SU-DHL-6 (cell line): Measurements from ENCODE around the gene WDR4.
"Not testable (repeated sequence)": the region's sequence is repeated elsewhere in the genome, so short reads cannot be mapped to it uniquely, and the experiment has no call there.

Source experiments
- H2AFZ ChIP-seq: fragments of 200-600 bp; sonication (generic); 2 replicates; pipeline ENCODE4 v1.6.1; 2014; ENCODE audit warnings: low read depth, mild to moderate bottlenecking, moderate library complexity, mixed read lengths, antibody characterized with exemption, low read length; ENCODE audit not compliant: severe bottlenecking
- H3F3A ChIP-seq: fragments of 200-600 bp; shearing (Covaris generic); 2 replicates; pipeline ENCODE4 v1.6.0; 2016; ENCODE audit warnings: antibody characterized with exemption, mild to moderate bottlenecking; ENCODE audit not compliant: insufficient read depth
- H3K27ac ChIP-seq: fragments of 200-600 bp; sonication (generic); 2 replicates; pipeline ENCODE4 v1.5.1; 2016; ENCODE audit warnings: low read depth, mild to moderate bottlenecking, low read length, moderate library complexity, mixed read lengths
- H3K27me3 ChIP-seq: fragments of 200-600 bp; sonication (generic), shearing (Covaris generic); 2 replicates; pipeline ENCODE4 v1.6.0; 2014; ENCODE audit warnings: mild to moderate bottlenecking, low read length
- H3K36me3 ChIP-seq: fragments of 200-600 bp; sonication (generic); 2 replicates; pipeline ENCODE4 v1.6.1; 2014; ENCODE audit warnings: mild to moderate bottlenecking, low read length, mixed read lengths
- H3K4me2 ChIP-seq: fragments of 300-600, 200-600 bp; shearing (Covaris generic), sonication (generic); 2 replicates; pipeline ENCODE4 v1.6.0; 2014; ENCODE audit warnings: low read length, low read depth, mild to moderate bottlenecking; ENCODE audit not compliant: poor library complexity, severe bottlenecking
- H3K4me3 ChIP-seq: fragments of 200-600 bp; sonication (generic); 2 replicates; pipeline ENCODE4 v1.5.1; 2014; ENCODE audit warnings: antibody characterized with exemption, low read length, mild to moderate bottlenecking, mixed read lengths; ENCODE audit not compliant: insufficient read depth, poor library complexity, severe bottlenecking
- H3K79me2 ChIP-seq: fragments of 200-600 bp; sonication (generic); 2 replicates; pipeline ENCODE4 v1.6.1; 2014; ENCODE audit warnings: mild to moderate bottlenecking, low read length, moderate library complexity; ENCODE audit not compliant: insufficient read depth
- H3K9ac ChIP-seq: fragments of 200-600 bp; sonication (generic); 2 replicates; pipeline ENCODE4 v1.7.0; 2014; ENCODE audit warnings: mild to moderate bottlenecking, low read length
- H3K9me2 ChIP-seq: fragments of 200-600 bp; sonication (generic); replicated peaks from 2 replicates; pipeline ENCODE4 v1.6.1; 2014; ENCODE audit warnings: low read length; ENCODE audit not compliant: insufficient read depth
- H3K9me3 ChIP-seq: fragments of 200-600 bp; sonication (generic); 2 replicates; pipeline ENCODE4 v1.6.1; 2014; ENCODE audit warnings: low read length, mixed read lengths; ENCODE audit not compliant: insufficient read depth
- H4K20me1 ChIP-seq: fragments of 200-600 bp; sonication (generic); 2 replicates; pipeline ENCODE4 v1.6.1; 2014; ENCODE audit warnings: low read depth, mild to moderate bottlenecking, antibody characterized with exemption, low read length, moderate library complexity, mixed read lengths
- EZH2phosphoT487 ChIP-seq: fragments of 200-600 bp; sonication (generic), shearing (Covaris generic); conservative IDR thresholded peaks from 2 replicates; pipeline ENCODE4 v1.6.1; 2018; ENCODE audit warnings: mild to moderate bottlenecking, antibody characterized with exemption, low read length, moderate library complexity, mixed read lengths
- TF ChIP-seq, protein P1 (sequence below): fragments of 200-600 bp; sonication (generic); IDR thresholded peaks from one replicate; pipeline ENCODE4 v1.5.1; 2017; ENCODE audit warnings: antibody characterized with exemption, mild to moderate bottlenecking, low read length, moderate library complexity; ENCODE audit not compliant: insufficient read depth, poor library complexity, severe bottlenecking

The WDR4 gene

DNA sequence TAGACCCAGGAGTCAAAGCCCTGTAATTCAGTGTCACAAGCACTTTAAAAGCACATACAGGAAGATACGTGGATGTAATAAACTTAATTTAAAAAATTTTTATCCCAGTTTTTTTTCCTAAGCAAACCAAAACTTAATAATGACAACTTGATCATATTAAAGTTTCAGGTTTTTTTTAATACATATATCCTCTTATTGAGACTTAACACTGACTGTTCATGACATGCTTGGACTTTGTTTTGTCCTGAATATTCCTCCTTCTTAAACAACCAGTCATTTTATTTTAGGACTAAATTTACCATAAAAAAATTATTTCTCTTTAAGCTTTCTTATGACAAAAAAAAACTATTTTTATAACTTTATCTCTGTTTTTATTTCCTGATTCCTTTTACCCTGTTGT is 64.1 kb downstream of the WDR4 start:
- Histone ChIP-seq H3K4me2 (no peak overlapping the region), H3K9ac (no peak overlapping the region), H3K9me2 (no peaks in the 10 kb centered on the region)

DNA sequence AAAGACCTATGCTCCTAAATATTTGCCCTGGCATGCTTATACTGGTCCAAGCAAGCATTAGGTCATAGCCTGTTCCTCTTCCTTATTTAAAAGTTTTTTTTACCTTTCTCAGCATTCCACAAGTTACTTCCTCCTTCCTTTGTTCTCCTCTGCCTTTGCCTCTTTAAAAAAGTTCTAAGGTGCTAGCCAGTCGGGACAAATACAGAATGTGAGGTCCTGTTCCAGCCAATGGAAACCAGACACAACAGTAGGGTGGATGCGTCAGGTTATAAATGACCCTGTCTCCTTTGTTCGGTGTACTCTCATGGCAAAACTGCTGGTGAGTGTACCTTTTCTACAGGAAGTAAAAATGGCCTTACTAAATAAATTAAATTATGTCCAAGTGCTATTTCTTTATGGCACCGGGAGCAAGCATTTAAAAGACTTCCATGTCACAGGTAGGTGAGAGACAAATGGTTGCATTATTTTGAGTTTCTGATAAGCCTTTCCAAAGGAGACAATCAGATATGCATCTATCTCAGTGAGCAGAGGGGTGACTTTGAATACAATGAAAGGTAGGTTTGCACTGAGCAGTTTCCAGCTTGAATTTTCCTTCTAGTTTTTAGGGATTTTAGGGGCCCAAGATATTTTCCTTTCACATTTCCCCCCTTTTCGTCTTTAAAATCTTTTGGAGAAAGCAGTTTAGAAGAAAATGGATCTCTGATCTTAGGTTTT is 66.7 kb downstream of the WDR4 start:
- H4K20me1 ChIP-seq, H3K4me2 ChIP-seq, H3F3A ChIP-seq, H3K4me3 ChIP-seq, H3K9me2 ChIP-seq, H3K27me3 ChIP-seq, H3K36me3 ChIP-seq, H2AFZ ChIP-seq, H3K9me3 ChIP-seq, H3K9ac ChIP-seq, H3K79me2 ChIP-seq, H3K27ac ChIP-seq: not testable (repeated sequence)

More for the DNA sequence above, 64.1 kb downstream of the WDR4 start:
- H3K27ac ChIP-seq, result no peak overlapping the region
- no peaks in the 10 kb centered on the region for H3F3A ChIP-seq
- H3K9me3 ChIP-seq, result peaks cover 9% of the 10 kb centered on the region; the same call in 1 of the 2 replicates
- no peaks in the 10 kb centered on the region; the same call in 1 of the 2 replicates for H3K36me3 ChIP-seq
- no peaks in the 10 kb centered on the region for H3K27me3 ChIP-seq
- H2AFZ ChIP-seq, result no peak overlapping the region
- no peaks in the 10 kb centered on the region for H4K20me1 ChIP-seq
- H3K4me3 ChIP-seq, result no peak overlapping the region
- H3K79me2 ChIP-seq, result no peaks in the 10 kb centered on the region
- TF ChIP-seq, protein P1, sequence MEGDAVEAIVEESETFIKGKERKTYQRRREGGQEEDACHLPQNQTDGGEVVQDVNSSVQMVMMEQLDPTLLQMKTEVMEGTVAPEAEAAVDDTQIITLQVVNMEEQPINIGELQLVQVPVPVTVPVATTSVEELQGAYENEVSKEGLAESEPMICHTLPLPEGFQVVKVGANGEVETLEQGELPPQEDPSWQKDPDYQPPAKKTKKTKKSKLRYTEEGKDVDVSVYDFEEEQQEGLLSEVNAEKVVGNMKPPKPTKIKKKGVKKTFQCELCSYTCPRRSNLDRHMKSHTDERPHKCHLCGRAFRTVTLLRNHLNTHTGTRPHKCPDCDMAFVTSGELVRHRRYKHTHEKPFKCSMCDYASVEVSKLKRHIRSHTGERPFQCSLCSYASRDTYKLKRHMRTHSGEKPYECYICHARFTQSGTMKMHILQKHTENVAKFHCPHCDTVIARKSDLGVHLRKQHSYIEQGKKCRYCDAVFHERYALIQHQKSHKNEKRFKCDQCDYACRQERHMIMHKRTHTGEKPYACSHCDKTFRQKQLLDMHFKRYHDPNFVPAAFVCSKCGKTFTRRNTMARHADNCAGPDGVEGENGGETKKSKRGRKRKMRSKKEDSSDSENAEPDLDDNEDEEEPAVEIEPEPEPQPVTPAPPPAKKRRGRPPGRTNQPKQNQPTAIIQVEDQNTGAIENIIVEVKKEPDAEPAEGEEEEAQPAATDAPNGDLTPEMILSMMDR, result no peak
- TF ChIP-seq EZH2phosphoT487, result no peak

DNA sequence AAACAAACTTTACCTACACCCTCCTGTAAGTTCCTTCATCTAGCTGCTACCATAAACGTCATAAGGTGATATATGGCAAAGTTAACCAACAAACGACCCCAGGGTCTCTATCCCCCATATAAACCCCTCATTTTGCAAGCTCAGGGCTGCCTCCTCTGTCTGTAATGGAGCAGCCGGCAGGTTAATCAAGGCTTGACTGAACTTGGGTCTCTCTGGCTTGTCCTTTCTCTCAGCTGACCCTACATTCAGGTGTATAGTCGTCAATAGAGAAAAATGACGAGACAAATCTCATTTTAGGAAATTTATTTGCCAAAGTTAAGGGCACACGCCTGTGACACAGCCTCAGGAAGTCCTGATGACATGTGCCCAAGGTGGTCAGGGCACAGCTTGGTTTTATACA is 67.4 kb downstream of the WDR4 start:
- no peak overlapping the region for H3K4me3 ChIP-seq
- H3K9ac ChIP-seq, result no peak overlapping the region
- H3K9me2 ChIP-seq, result no peaks in the 10 kb centered on the region
- H3K27me3 ChIP-seq, result no peaks in the 10 kb centered on the region
- no peak overlapping the region for H3K27ac ChIP-seq
- TF ChIP-seq EZH2phosphoT487, result no peak
- TF ChIP-seq, protein P1, result no peak
- no peaks in the 10 kb centered on the region for H3K79me2 ChIP-seq
- H2AFZ ChIP-seq, result no peak overlapping the region
- H3K9me3 ChIP-seq, result peaks cover 9% of the 10 kb centered on the region; the same call in 1 of the 2 replicates
- no peak overlapping the region for H3K4me2 ChIP-seq
- H3K36me3 ChIP-seq, result no peaks in the 10 kb centered on the region; the same call in 1 of the 2 replicates
- H4K20me1 ChIP-seq, result no peaks in the 10 kb centered on the region
- H3F3A ChIP-seq, result no peaks in the 10 kb centered on the region

DNA sequence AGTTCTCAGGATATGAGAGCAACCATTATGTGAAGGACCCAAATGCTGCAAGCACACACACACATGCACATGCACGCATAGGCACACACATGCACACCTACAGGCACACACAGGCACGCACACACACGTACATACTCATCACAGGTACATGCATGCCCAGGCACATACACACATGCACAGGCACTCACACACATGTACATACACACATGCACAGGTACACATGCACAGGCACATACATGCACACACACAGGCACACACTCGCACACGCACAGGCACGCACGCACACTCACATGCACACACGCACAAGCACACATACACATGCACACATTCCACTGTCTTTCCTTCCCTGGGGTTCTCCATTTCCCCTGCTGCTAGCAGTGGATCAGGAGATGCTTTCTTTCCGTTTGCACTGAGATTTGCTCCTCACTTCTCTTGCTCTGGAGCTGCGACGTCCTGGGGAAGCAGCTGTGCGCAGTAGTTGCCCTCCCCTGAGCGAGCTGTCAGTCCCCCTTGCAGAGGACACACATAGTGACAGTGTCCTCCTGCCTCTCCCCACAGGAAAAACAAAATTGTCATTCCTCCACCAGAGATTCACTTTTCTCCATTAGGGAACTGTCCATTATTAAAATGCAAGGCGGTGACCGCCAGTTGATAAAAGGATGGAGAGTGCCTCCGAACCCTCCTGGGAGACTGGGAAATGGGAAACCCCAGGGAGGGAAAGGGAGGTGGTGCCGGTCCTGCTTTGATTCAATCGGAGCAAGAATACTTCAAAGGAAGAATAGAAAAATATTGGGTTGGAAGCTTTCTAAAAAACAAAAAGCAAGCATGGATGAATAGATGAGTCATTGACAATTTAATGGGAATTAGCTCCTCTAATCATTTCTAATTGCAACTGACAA is 69.5 kb downstream of the WDR4 start:
- Histone ChIP-seq H4K20me1 (no peaks in the 10 kb centered on the region), H3K4me2 (no peak overlapping the region), H3K36me3 (no peaks in the 10 kb centered on the region), H3F3A (no peaks in the 10 kb centered on the region), H3K9ac (no peak overlapping the region), H3K27ac (no peak overlapping the region), H3K27me3 (no peaks in the 10 kb centered on the region), H2AFZ (no peak overlapping the region), H3K4me3 (no peak overlapping the region), H3K79me2 (no peaks in the 10 kb centered on the region), H3K9me2 (no peaks in the 10 kb centered on the region), H3K9me3 (0 out of 2 replicates have a peak, but pooled peaks cover under 1% of the 10 kb centered on the region)
- no peak for TF ChIP-seq EZH2phosphoT487
- TF ChIP-seq, protein P1, result no peak
